Activated naive CD8-positive, alpha-beta T cell treated with anti-CD3 and anti-CD28 coated beads for 36 hours (primary cell): ENCODE data around the gene CD247. TPM values are rescaled to one million over a fixed set of nuclear protein-coding genes. Genes with fewer than 3 reads are reported as not detected.

Source experiments
- DNase-seq: peaks from one replicate; pipeline ENCODE4 v3.0.0; 2021
- H3K27ac Mint-ChIP-seq: one replicate; pipeline ENCODE4 v1.8.0; 2022; ENCODE audit warnings: mild to moderate bottlenecking, moderate library complexity, mixed read lengths
- H3K27me3 Mint-ChIP-seq: one replicate; pipeline ENCODE4 v1.8.0; 2022; ENCODE audit warnings: mild to moderate bottlenecking, mixed read lengths
- H3K36me3 Mint-ChIP-seq: one replicate; pipeline ENCODE4 v1.8.0; 2021; ENCODE audit warnings: mild to moderate bottlenecking, mixed read lengths
- H3K4me1 Mint-ChIP-seq: one replicate; pipeline ENCODE4 v1.8.0; 2021; ENCODE audit warnings: mixed read lengths
- H3K4me3 Mint-ChIP-seq: one replicate; pipeline ENCODE4 v1.8.0; 2022; ENCODE audit warnings: mild to moderate bottlenecking, moderate library complexity, mixed read lengths
- H3K9me3 Mint-ChIP-seq: one replicate; pipeline ENCODE4 v1.8.0; 2022; ENCODE audit warnings: mixed read lengths
- total RNA-seq, 2 experiments: library from RNA; stranded (reverse); gene quantifications; one replicate each; pipeline ENCODE4 v1.2.3, GENCODE V29; 2021

CD247 gene
- total RNA-seq, 2 experiments from 2014 or later, result 166 TPM

DNA sequence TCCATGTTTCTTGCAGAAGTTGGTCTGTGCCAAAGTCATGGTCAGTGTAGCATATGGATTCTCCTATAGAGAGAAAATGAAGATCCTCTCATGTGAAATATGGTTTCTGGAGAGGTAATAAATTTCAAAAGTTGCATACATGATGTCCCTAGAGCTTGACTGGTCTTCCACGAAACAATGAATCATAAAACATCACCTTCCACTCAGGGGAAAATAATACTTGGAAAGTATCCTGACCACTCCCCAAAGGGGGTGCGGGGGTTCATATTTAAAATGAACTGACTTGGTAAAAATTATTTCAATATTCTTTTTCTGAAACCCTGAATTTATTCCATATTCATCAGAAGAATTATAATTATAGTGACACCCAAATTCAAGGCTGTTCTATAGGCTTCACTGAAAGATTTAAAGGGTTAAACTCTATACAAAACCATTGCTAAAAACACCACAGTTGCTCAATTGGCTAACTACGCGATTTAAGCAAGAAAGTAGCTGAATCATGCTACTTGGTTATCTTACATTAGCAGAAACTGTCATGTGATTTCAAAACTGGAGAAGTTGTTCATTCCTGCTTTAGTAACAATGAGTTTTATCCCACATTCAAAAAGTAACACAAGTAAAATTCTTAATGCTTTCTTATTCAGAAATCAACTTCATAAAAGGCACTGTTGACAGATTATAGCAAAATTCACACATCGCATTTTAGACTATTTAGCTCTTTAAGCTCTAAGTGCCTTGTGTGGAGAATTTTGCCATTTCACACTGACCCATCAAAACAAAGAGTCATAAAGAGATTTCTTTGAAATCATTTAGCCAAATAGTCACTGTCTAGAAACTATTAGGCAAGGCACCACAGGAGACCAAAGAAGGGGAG is 30.0 kb upstream of the CD247 start:
- H3K4me1 Mint-ChIP-seq, result peaks cover 21% of the 10 kb centered on the region
- H3K36me3 Mint-ChIP-seq, result no peaks in the 10 kb centered on the region
- H3K4me3 Mint-ChIP-seq, result no peak overlapping the region
- no peak overlapping the region for H3K27ac Mint-ChIP-seq
- no peaks in the 10 kb centered on the region for H3K27me3 Mint-ChIP-seq
- DNase-seq, result no peak
- no peaks in the 10 kb centered on the region for H3K9me3 Mint-ChIP-seq

DNA sequence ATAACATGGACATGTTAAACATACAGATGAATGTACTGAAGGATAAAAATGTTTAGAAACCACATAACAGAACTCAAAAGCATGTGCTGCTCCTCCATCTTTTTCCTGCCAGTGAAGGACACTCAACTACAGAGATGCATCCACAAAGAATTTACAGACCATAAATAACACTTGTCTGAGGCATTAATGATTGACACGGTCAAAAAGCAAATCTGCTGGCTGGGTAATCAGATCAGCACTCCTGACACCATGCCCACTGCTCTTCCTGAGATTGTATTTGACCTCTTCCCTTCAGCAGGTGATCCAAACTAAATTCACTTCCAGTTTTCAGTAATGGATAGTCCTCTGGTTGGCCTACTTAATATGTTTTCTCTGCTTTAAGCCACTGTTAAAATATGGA is 28.6 kb upstream of the CD247 start:
- Mint-ChIP-seq H3K9me3 (no peaks in the 10 kb centered on the region), H3K36me3 (no peaks in the 10 kb centered on the region), H3K27me3 (no peaks in the 10 kb centered on the region), H3K4me3 (no peak overlapping the region), H3K4me1 (peaks cover 20% of the 10 kb centered on the region), H3K27ac (no peak overlapping the region)
- no peak for DNase-seq

DNA sequence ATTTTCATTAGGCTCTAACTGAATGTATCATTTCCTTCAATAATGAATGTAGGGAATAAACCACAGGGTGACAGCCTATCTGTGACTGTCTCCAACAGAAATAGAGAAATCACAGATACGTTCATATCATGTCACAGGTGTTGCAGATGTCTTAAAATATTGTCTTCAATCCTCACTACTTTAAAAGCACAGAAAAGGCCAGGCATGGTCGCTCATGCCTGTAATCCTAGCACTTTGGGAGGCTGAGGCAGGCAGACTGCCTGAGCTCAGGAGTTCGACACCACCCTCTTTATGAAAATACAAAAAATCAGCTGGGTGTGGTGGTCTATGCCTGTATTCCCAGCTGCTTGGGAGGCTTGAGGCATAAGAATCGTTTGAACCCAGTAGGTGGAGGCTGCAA is 27.0 kb upstream of the CD247 start:
- no peak for DNase-seq
- no peaks in the 10 kb centered on the region for H3K36me3 Mint-ChIP-seq
- peaks cover 24% of the 10 kb centered on the region for H3K4me1 Mint-ChIP-seq
- no peak overlapping the region for H3K4me3 Mint-ChIP-seq
- no peak overlapping the region for H3K27ac Mint-ChIP-seq
- H3K27me3 Mint-ChIP-seq, result no peaks in the 10 kb centered on the region
- no peaks in the 10 kb centered on the region for H3K9me3 Mint-ChIP-seq

GRCh38 chr1:167544447-167545093 is 26.2 kb upstream of the CD247 start:
- no peak overlapping the region for H3K4me3 Mint-ChIP-seq
- H3K4me1 Mint-ChIP-seq, result peaks cover 27% of the 10 kb centered on the region
- DNase-seq, result no peak
- no peaks in the 10 kb centered on the region for H3K36me3 Mint-ChIP-seq
- H3K27me3 Mint-ChIP-seq, result no peaks in the 10 kb centered on the region
- no peaks in the 10 kb centered on the region for H3K9me3 Mint-ChIP-seq
- H3K27ac Mint-ChIP-seq, result peak overlapping the region; percentile 6

DNA sequence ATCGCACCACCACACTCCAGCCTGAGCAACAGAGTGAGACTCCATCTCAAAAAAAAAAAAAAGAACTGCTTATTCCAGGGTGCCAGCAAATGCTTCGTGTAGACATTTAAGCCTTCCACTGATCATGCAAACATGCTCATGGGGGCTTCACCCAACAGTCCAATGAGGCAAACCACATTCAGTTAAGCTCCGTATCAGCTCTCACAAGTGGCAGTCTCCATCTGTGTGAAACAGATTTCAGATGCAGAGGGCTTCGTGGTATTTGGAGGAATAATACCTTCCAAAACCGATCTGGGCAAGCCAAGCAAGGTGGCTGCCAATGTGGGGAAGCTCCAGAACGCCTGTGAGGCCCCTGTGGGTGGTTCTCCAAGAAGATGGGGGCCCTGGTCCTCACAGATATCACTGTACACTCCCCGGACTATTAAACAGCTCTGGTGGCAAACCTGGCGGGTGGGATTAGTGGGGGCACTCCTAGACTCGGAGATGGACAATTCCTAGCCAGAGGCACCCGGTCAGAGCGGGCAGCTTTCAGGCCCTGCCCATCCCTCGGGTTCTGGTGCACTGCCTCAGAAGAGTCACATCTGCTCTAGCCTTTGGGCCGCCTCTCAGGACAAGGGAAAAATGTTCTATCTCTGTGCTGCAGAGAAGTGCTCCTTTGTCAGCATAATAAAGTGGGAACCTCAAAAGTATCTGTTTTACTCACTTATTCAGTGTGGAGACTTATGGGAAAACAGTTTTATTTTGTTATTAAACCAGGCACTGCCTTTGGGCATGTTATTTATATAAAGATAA is 25.1 kb upstream of the CD247 start:
- Mint-ChIP-seq H3K9me3 (no peaks in the 10 kb centered on the region), H3K27ac (no peak overlapping the region), H3K36me3 (no peaks in the 10 kb centered on the region), H3K27me3 (no peaks in the 10 kb centered on the region), H3K4me1 (peaks cover 37% of the 10 kb centered on the region), H3K4me3 (no peak overlapping the region)
- DNase-seq, result no peak

DNA sequence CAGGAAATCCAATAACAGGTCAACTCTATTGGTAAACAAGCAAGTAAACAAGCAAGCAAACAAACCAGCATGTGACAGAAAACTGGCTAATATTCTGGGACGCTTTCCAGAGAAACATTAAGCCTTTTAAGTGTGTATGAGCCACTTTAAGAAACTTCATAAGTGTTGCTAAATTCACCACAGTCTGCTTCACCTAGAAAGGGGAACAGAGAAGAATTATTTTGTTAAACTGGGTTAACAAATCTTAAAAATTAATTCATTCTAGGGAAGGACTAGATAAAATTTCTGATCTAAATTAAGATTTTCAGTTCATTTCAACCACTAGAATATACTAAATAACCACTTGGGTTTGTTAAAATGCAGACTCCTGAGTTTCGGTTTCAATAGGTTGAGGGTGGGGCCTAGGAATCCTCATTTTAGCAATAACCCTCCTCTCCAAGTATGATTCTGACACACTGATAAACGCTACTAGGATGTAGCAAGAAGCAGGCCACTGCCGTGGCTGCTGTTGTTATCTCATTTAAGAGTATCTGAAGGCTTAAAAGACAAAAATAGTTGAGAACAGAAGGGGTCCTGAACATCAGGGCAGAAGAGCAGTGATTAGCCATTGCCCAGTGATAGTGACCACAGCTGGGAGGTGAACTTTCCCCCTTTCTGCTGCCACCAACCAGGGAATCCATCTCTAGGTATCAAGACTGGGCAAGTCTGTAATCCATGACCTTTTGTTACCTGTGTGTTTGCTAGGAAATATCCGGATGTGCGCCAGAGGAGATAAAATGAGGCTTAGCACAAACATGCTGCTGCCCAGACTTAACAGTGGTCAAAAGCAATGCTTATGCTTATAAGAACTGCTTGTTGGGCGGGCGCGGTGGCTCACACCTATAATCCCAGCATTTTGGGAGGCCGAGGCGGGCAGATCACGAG is 24.0 kb upstream of the CD247 start:
- H3K27ac Mint-ChIP-seq, result no peak overlapping the region
- H3K4me3 Mint-ChIP-seq, result no peak overlapping the region
- no peaks in the 10 kb centered on the region for H3K27me3 Mint-ChIP-seq
- peaks cover 34% of the 10 kb centered on the region for H3K4me1 Mint-ChIP-seq
- DNase-seq, result no peak
- H3K36me3 Mint-ChIP-seq, result no peaks in the 10 kb centered on the region
- no peaks in the 10 kb centered on the region for H3K9me3 Mint-ChIP-seq

DNA sequence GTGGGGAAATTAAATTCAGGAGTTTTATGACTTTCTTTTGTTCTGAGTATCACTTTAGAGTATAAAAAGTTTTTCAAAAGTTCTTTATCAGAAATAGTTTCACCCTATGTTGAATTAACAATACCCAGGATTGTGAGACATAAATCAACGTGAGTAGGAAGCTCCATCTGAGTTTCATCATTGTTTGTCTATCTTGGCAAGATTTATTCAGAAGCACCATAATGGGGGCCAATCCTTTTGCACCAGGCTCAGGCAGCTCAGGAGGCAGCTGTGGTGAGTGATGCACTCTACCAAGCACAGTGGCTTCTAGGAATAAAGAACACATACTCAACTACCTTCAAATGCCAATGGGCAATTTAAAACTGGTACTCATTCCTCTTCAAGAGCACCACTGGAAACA is 23.3 kb upstream of the CD247 start:
- Mint-ChIP-seq H3K27me3 (no peaks in the 10 kb centered on the region), H3K9me3 (no peaks in the 10 kb centered on the region), H3K4me1 (peaks cover 34% of the 10 kb centered on the region), H3K36me3 (no peaks in the 10 kb centered on the region), H3K4me3 (no peak overlapping the region), H3K27ac (no peak overlapping the region)
- no peak for DNase-seq

- Mint-ChIP-seq H3K36me3 (no peaks in the 10 kb centered on the region), H3K27ac (no peak overlapping the region), H3K27me3 (no peaks in the 10 kb centered on the region), H3K4me3 (no peak overlapping the region), H3K4me1 (peaks cover 34% of the 10 kb centered on the region), H3K9me3 (no peaks in the 10 kb centered on the region)
- DNase-seq, result no peak
Measured at GRCh38 chr1:167541003-167541402, 22.7 kb upstream of the CD247 start.

- peaks cover 29% of the 10 kb centered on the region for H3K4me1 Mint-ChIP-seq
- H3K27ac Mint-ChIP-seq, result peak overlapping the region; percentile 51
- no peaks in the 10 kb centered on the region for H3K27me3 Mint-ChIP-seq
- no peaks in the 10 kb centered on the region for H3K36me3 Mint-ChIP-seq
- no peak for DNase-seq
- H3K4me3 Mint-ChIP-seq, result no peak overlapping the region
- H3K9me3 Mint-ChIP-seq, result no peaks in the 10 kb centered on the region
Measured at GRCh38 chr1:167538657-167539056, 20.3 kb upstream of the CD247 start.

DNA sequence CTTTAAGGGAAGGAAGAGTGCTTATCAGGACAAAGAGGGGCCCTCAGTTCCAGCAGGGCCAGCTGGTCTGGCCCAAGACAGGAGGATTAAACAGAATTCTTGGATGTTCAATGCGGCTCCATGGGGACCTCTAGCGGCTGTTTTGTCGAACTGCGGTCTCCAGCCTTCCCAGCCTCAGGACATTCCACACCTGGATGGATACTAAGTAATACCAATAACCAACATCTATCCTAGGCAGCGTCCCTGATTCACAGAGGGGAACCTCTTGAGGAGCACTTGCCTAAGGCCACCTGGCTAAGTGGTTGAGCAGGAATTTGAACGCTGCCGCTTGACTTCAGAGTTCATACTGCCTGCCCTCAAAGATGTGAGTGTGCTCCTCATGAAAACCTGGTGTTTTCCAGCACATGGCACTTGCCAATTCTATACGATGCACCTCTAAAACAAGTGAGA is 15.5 kb upstream of the CD247 start:
- no peaks in the 10 kb centered on the region for H3K9me3 Mint-ChIP-seq
- peak; percentile 46 for DNase-seq
- no peak overlapping the region for H3K4me3 Mint-ChIP-seq
- H3K27ac Mint-ChIP-seq, result no peak overlapping the region
- H3K4me1 Mint-ChIP-seq, result peaks cover 4% of the 10 kb centered on the region
- no peaks in the 10 kb centered on the region for H3K27me3 Mint-ChIP-seq
- H3K36me3 Mint-ChIP-seq, result no peaks in the 10 kb centered on the region

DNA sequence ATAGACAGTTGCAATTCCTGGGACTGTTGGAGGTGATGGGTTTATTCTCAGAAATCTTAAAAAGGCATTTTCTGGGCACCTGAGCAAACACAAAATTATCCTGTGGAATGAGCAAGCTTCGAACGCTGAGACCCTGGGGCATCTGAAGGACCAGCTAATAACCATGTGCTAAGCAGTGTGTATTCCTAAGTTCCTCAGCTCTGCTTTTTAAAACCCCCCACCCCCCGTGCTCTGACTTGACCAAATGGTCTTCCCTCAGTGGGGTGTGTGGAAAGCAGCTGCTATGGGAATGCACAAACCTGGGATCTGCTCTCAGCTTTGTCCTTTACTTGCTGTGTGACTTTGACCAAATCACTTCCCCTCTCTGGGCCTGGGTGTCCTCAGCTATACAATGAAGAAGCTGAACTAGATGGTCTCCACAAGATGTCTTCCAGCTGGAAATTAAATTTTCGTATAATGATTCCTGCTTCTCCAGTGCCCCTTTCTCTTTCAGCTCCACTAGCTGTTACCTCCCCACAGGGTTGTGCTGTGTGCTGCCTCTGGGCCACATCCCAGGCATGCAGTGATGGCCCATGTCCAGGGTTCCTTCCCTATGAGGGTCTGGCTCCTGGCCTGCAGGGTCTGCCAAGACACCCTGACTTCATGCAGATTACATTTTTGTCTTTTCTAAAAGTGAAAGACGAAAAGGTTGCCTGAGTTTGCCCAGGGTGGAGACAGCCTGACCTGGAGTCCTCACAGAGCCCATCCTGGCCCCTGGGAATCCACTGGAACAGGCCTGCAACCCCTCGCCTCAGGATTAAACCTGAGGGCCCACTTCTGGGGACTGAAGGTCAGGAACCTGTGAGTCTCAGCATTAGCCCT is 14.9 kb upstream of the CD247 start:
- Mint-ChIP-seq H3K4me3 (no peak overlapping the region), H3K36me3 (no peaks in the 10 kb centered on the region), H3K27me3 (no peaks in the 10 kb centered on the region), H3K9me3 (no peaks in the 10 kb centered on the region), H3K27ac (no peak overlapping the region), H3K4me1 (no peaks in the 10 kb centered on the region)
- DNase-seq, result no peak

GRCh38 chr1:167532375-167532774 is 14.0 kb upstream of the CD247 start:
- Mint-ChIP-seq H3K4me1 (no peaks in the 10 kb centered on the region), H3K9me3 (no peaks in the 10 kb centered on the region), H3K27ac (no peak overlapping the region), H3K36me3 (no peaks in the 10 kb centered on the region), H3K4me3 (no peak overlapping the region), H3K27me3 (no peaks in the 10 kb centered on the region)
- DNase-seq, result no peak

GRCh38 chr1:167529829-167530474 is 11.6 kb upstream of the CD247 start:
- H3K4me3 Mint-ChIP-seq, result no peak overlapping the region
- H3K9me3 Mint-ChIP-seq, result no peaks in the 10 kb centered on the region

More at GRCh38 chr1:167529829-167530474, 11.6 kb upstream of the CD247 start:
- no peaks in the 10 kb centered on the region for H3K27me3 Mint-ChIP-seq
- no peaks in the 10 kb centered on the region for H3K36me3 Mint-ChIP-seq
- no peak overlapping the region for H3K27ac Mint-ChIP-seq
- peaks cover 3% of the 10 kb centered on the region for H3K4me1 Mint-ChIP-seq
- no peak for DNase-seq
